IPS-NIHi7 (cell line): ENCODE data around the gene NUB1.
"Not testable (repeated sequence)": the region's sequence is repeated elsewhere in the genome, so short reads cannot be mapped to it uniquely, and the experiment has no call there.

Experiments used
- DNase-seq: peaks from one replicate; pipeline ENCODE4 v3.0.0; 2012; ENCODE audit warnings: mixed read lengths; ENCODE audit errors: extremely low spot score

NUB1 gene

GRCh38 chr7:151341357-151342101 lies at the start of gene NUB1:
TSS of gene NUB1 (plus strand) at chr7:151341812. CDS start at chr7:151345350, 3,538 bp downstream.
- DNase-seq, result peak; percentile 97

DNA sequence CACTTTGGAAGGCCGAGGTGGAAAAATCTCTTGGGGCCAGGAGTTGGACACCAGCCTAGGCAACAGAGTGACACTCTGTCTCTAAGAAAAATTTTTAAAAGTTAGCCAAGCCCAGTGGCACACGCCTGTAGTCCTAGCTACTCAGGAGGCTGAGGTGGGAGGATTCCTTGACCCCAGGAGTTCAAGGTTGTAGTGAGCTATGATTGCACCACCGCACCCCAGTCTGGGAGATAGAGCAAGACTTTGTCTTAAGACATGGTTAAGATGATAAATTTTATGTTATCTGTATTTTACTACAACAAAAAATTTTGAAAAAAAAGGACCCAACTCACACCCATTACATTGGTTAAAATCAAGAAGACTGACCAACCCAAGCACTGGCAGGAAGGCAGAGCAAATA lies 48.8 kb upstream of the NUB1 start:
- DNase-seq, result no peak

DNA sequence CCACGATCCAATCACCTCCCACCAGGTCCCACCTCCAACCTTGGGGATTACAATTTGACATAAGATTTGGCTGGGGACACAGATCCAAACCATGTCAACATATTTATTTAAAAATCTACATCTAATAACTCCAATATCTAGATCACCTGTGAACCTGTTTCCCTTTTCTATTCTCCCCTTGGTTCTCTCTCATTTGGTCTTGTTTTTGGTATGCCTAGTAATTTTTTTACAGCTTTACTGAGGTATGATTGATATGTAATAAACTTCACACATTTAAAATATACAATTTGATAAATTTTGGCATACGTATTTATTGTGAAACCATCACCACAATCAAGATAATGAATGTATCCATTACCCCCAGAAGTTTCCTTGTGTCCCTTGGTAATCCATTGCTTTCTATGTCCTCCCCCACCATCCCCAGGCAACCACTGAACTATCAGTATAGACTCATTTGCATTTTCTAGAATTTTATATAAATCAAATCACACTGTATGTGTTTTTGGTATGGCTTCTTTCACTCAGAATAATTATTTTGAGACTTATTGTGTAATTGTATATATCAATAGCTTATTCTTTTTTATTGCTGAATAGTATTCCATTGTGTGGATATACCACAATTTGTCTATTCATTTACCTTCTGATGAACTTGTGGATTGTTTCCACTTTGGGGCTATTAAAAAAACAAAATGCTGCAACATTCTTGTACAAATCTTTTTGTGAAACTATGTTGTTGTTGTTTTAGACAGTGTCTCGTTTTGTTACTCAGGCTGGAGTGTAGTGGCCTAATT lies 45.2 kb upstream of the NUB1 start:
- DNase-seq, result no peak

GRCh38 chr7:151298765-151299164 lies 42.8 kb upstream of the NUB1 start:
- no peak for DNase-seq

GRCh38 chr7:151299530-151299929 lies 42.1 kb upstream of the NUB1 start:
- DNase-seq, result no peak

GRCh38 chr7:151299940-151300645 lies 41.5 kb upstream of the NUB1 start:
- DNase-seq, result no peak

- no peak for DNase-seq
These were observed 39.8 kb upstream of the NUB1 start for GRCh38 chr7:151301471-151302462.

DNA sequence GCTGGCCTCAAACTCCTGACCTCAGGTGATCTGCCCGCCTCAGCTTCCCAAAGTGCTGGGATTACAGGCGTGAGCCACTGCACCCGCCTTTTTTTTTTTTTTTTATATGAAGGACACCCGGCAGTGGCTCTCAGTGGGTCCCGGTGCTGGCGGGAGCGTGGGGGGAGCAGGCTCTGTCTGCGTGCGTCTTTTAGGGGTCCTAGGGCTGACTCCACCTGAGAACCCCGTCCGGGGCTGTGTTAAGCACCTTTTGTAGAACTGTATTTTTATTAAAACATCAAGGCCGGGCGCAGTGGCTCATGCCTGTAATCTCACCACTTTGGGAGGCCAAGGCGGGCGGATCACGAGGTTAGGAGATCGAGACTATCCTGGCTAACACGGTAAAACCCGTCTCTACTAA lies 37.4 kb upstream of the NUB1 start:
- DNase-seq, result not testable (repeated sequence)

DNA sequence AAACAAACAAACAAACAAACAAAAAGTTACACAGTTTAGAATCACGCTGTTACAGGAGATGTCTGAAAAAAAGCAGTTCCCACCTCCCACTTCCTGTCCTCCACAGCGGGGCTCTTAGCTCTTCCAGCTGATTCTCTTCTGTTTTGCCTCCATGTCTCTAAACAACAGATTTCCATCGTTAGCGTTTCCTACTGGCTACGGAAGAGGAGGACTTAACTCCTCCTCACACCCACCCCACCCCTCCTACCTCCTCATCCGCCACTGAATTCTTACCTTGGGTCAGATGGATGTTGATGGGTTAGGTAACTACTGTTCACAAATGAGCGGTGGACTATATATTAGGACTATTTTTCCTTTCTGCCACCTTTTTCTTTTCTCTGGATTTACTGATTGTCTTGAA lies 36.8 kb upstream of the NUB1 start:
- DNase-seq, result peak; percentile 78

DNA sequence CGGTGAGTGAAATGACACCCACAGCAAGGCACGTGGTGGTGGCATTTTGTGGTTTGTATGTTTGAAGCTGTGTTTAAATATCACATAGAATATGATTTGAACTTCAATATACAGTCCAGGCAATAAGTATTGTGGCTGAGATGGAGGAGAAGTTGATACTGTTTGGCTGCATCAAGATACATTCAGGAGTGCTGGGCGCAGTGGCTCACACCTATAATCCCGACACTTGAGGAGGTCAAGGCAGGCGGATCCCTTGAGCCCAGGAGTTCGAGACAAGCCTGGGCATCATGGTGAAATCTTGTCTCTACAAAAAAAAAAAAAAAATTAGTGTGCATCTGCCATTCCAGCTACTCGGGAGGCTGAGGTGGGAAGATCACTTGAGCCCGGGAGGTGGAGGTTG lies 35.2 kb upstream of the NUB1 start:
- DNase-seq, result no peak

GRCh38 chr7:151306860-151307259 lies 34.8 kb upstream of the NUB1 start:
- no peak for DNase-seq

DNA sequence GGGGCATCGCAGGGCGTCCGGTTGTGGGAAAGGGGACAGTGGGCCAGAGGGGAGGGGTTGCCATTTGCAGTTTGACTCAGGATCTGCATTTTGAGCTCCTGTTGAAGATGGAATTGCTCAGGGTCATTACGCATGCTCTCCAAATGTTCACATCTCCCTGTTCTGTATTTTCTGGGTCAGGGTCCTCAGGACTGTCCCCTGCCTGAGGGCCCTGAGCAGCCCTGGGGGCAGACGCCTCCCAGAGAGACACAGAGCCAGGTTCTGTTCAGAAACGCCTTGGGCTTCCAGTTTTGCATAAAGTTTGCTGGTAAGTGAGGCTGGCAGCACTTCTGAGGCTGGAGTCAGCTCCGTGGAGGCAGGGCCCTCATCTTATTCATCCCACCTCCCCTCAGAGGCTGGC lies 34.1 kb upstream of the NUB1 start:
- no peak for DNase-seq

DNA sequence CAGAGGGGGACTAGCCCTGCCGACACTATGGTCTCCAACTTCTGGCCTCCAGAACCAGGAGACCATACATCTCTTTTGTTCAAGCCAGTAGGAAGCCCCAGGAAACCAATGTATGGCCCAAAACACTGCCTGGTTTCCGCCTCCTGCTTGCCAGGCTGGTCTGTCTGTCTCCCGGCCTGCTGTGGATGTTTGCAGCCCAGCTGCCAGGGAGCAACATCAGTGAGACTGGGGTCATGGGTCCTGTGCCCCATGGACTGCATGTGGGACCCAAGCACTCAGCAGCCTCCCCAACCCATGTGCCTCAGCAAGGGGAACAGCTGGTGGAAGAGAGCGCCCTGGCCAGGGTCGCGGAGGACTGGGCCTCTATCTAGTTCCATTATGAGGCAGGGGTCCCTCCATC lies 33.4 kb upstream of the NUB1 start:
- no peak for DNase-seq

- no peak for DNase-seq
These were observed 32.8 kb upstream of the NUB1 start for GRCh38 chr7:151308791-151309190.

- DNase-seq, result no peak
These were observed 32.3 kb upstream of the NUB1 start for GRCh38 chr7:151309311-151309710.

DNA sequence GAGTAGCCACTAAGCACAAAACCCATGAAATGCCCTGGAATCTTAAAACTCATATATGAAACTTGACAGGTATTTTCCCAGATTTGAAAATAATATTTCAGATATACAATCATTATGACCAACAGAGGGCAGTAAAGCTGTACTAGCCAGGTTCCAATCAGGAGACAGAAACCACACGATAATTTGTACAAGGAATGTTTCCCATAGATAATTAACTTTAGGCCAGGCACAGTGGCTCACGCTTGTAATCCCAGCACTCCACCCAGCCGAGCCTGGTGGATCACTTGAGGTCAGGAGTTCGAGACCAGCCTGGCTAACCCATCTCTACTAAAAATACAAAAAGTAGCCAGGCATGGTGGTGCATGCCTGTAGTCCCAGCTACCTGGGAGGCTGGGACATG lies 31.0 kb upstream of the NUB1 start:
- DNase-seq, result no peak

GRCh38 chr7:151311294-151311864 lies 30.2 kb upstream of the NUB1 start:
- no peak for DNase-seq

DNA sequence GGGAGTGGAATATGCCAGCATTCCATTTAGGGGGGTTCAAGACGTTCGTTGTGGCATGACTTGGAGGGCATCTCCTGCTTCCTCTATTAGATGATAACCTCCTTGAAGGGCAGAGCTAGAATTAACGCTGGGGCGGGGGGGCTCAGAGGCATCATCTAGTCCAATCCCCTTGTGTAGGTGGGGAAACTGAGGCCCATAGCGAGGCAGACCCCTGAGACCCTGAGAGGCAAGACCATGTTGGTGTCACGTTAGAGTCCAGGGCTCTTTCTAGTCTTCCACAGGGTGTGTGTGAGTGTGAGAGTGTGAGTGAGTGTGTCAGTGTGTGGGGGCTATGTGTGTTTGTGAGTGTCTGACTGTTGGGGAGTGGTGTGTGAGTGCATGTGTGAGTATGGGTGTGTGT lies 29.3 kb upstream of the NUB1 start:
- no peak for DNase-seq

DNA sequence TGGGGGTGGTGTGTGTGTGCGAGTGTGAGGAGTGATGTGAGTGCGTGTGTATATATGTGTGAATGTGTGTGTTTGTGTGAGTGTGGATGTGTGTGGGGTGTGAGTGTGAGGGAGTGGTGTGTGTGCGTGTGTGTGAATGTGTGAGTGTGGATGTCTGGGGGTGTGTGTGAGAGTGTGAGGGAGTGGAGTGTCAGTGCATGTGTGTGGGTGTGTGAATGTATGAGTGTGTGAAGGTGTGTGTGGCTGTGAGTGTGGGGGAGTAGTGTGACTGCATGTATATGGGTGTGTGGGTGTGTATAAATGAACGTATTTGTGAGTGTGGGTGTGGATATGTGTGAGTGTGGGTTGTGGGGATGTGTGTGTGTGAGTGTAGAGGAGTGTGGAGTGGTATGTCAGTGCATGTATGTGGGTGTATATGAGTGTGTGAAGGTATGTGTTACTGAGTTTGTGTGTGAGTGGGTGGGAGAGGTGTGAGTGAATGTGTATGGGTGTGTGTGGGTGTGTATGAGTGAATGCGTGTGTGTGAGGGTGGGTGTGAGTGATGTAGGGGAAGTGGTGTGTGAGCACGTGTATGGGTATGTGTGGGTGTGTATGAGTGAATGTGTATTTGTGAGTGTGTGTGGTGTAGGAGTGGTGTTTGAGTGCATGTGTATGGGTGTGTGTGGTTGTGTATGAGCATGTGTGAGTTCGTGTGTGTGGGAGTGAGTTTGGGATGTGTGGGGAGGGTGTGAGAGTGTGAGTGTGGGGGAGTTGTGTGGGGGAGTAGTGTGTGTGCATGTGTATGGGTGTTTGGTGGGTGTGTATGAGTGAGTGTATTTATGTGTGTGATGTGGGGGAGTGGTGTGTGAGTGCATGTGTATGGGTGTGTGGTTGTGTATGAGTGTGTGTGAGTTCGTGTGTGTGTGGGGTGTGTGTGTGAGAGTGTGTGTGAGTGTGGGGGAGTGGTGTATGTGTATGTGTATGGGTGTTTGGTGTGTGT lies 28.5 kb upstream of the NUB1 start:
- no peak for DNase-seq

DNA sequence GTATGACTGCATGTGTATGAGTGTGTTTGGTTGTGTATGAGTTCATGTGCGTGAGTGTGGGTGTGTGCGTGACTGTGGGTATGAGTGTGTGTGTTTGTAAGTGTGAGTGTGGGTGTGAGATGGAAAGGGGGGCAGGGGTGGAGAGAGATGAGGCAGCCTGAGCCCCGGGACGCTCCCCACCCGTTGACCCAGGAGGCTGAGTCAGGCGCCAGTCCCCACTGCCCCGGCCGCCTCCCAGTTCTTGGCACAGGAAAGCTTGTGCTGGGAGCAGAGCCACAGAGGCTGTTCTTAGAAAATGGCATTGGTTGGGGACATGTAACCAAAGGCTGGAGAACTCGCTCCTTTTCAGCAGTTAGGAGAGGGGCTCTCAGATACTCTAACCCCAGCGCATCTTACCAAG lies 27.8 kb upstream of the NUB1 start:
- DNase-seq, result no peak
